CD4-positive, alpha-beta T cell (primary cell): ENCODE measurements around the gene TERF2IP. TPM values are rescaled to one million over a fixed set of nuclear protein-coding genes. Genes with fewer than 3 reads are reported as not detected.

ENCODE experiments used
- ATAC-seq: fragments of 200-7000 bp; cut with Tn5 transposase; one replicate; pipeline ENCODE4 v1.10.0; 2022; ENCODE audit warnings: mild to moderate bottlenecking; ENCODE audit not compliant: poor library complexity
- CTCF ChIA-PET: fragments of 350-600 bp; sonication (Branson Sonifier 250); formaldehyde crosslinking; loops from one replicate; lab custom pipeline; 2021; ENCODE audit warnings: antibody characterized with exemption, inconsistent platforms; lab: Charles Lee
- POLR2A ChIA-PET: fragments of 350-600 bp; sonication (Branson Sonifier 250); formaldehyde crosslinking; loops from one replicate; lab custom pipeline; 2021; ENCODE audit warnings: antibody characterized with exemption, inconsistent platforms; lab: Charles Lee
- DNase-seq, 14 experiments: peaks; one replicate each; pipeline ENCODE4 v3.0.0-alpha.2; 2013 to 2020; ENCODE audit warnings: mixed read lengths in 2 of 14
- H3K27ac ChIP-seq, 2 donors: one replicate each; pipeline versions ENCODE4 v1.5.1 to v1.7.0; 2013; ENCODE audit warnings: low read length in 2 of 2, low read depth in 1 of 2, mild to moderate bottlenecking in 1 of 2
- H3K27me3 ChIP-seq, 2 experiments: 1 replicate in 1 of 2; 2 replicates in 1 of 2; pipeline versions ENCODE4 v1.6.1 to v1.7.0; 2013; ENCODE audit warnings: low read length in 2 of 2, control low read depth in 1 of 2, mild to moderate bottlenecking in 1 of 2, moderate library complexity in 1 of 2; ENCODE audit not compliant: insufficient read depth in 2 of 2, control insufficient read depth in 1 of 2
- H3K36me3 ChIP-seq: one replicate; pipeline ENCODE4 v1.6.1; 2013; ENCODE audit warnings: low read length, control low read depth; ENCODE audit not compliant: insufficient read depth
- H3K4me1 ChIP-seq: one replicate; pipeline ENCODE4 v1.6.1; 2013; ENCODE audit warnings: low read length, control low read depth; ENCODE audit not compliant: insufficient read depth
- H3K4me3 ChIP-seq: one replicate; pipeline ENCODE4 v1.5.1; 2013; ENCODE audit warnings: mild to moderate bottlenecking, low read length, moderate library complexity
- H3K9me3 ChIP-seq, 2 experiments: 1 replicate in 1 of 2; 2 replicates in 1 of 2; pipeline versions ENCODE4 v1.6.1 to v1.7.0; 2013; ENCODE audit warnings: low read length in 2 of 2, mild to moderate bottlenecking in 2 of 2, control low read depth in 1 of 2, moderate library complexity in 1 of 2; ENCODE audit not compliant: control insufficient read depth in 1 of 2, insufficient read depth in 1 of 2
- H3K27ac Mint-ChIP-seq: one replicate; pipeline ENCODE4 v1.8.0; 2020; ENCODE audit warnings: mixed read lengths
- H3K27me3 Mint-ChIP-seq: one replicate; pipeline ENCODE4 v1.8.0; 2021; ENCODE audit warnings: mixed read lengths
- H3K36me3 Mint-ChIP-seq: one replicate; pipeline ENCODE4 v1.8.0; 2021; ENCODE audit warnings: low read depth, mixed read lengths
- H3K4me1 Mint-ChIP-seq: one replicate; pipeline ENCODE4 v1.8.0; 2021; ENCODE audit warnings: low read depth, mixed read lengths
- H3K4me3 Mint-ChIP-seq: one replicate; pipeline ENCODE4 v1.8.0; 2020; ENCODE audit warnings: mild to moderate bottlenecking, mixed read lengths
- H3K9me3 Mint-ChIP-seq: one replicate; pipeline ENCODE4 v1.8.0; 2020; ENCODE audit warnings: mixed read lengths
- intact Hi-C, 2 experiments: fragments of 100-400 bp; cut with DNase I in 1 of 2; cut with micrococcal nuclease in 1 of 2; formaldehyde crosslinking; loops; one replicate each; pipeline versions ENCODE4 v1.15.1 to v1.9.0; 2023 to 2025; cut with DNase I, micrococcal nuclease
- total RNA-seq, 174 experiments: library from RNA in 2 of 174; stranded (reverse) in 2 of 174; gene quantifications; one replicate each; pipeline ENCODE4 v1.2.3 and lab custom pipeline; 2021 to 2026
- TF ChIP-seq, protein P1 (sequence below): fragments of 200-600 bp; IDR thresholded peaks from one replicate; pipeline ENCODE4 v1.8.0; 2022; ENCODE audit warnings: antibody characterized with exemption, mild to moderate bottlenecking

The TERF2IP gene
- total RNA-seq, 2 experiments from 2014 or later = 122 to 124 TPM

GRCh38 chr16:75615619-75616018 lies 32.0 kb upstream of the TERF2IP start:
- ATAC-seq (no peak), DNase-seq (no peak)
- Mint-ChIP-seq H3K27ac (peak overlapping the region; percentile 92), H3K36me3 (peaks cover 87% of the 10 kb centered on the region), H3K4me3 (no peak overlapping the region), H3K4me1 (peaks cover 35% of the 10 kb centered on the region), H3K9me3 (no peaks in the 10 kb centered on the region), H3K27me3 (no peaks in the 10 kb centered on the region)
- CTCF ChIA-PET = interaction anchor here (0.6 to 1.6 kb wide), 2 partner anchors 11 to 98 kb away, joined by 3 to 5 read pairs; no protein-coding TSS in a partner anchor
- intact Hi-C loops = no loop called here
- Histone ChIP-seq H3K27me3 (no peaks in the 10 kb centered on the region), H3K9me3 (no peaks in the 10 kb centered on the region), H3K4me1 (peaks cover 45% of the 10 kb centered on the region), H3K4me3 (no peak overlapping the region), H3K36me3 (peaks cover 72% of the 10 kb centered on the region), H3K27ac (peak overlapping the region in 1 of 2 donors; percentile 56)
- TF ChIP-seq, protein P1, sequence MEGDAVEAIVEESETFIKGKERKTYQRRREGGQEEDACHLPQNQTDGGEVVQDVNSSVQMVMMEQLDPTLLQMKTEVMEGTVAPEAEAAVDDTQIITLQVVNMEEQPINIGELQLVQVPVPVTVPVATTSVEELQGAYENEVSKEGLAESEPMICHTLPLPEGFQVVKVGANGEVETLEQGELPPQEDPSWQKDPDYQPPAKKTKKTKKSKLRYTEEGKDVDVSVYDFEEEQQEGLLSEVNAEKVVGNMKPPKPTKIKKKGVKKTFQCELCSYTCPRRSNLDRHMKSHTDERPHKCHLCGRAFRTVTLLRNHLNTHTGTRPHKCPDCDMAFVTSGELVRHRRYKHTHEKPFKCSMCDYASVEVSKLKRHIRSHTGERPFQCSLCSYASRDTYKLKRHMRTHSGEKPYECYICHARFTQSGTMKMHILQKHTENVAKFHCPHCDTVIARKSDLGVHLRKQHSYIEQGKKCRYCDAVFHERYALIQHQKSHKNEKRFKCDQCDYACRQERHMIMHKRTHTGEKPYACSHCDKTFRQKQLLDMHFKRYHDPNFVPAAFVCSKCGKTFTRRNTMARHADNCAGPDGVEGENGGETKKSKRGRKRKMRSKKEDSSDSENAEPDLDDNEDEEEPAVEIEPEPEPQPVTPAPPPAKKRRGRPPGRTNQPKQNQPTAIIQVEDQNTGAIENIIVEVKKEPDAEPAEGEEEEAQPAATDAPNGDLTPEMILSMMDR = no peak
- POLR2A ChIA-PET = interaction anchor here (0.6 to 2.3 kb wide), 6 partner anchors 9 to 182 kb away, joined by 3 to 26 read pairs (median 4); partner anchors contain the start of genes CFDP1, KARS1 and TERF2IP

- H3K36me3 Mint-ChIP-seq = peaks cover 85% of the 10 kb centered on the region
- peaks cover 52% of the 10 kb centered on the region for H3K4me1 ChIP-seq
- peak overlapping the region; percentile 5 for H3K4me3 ChIP-seq
- ATAC-seq = peak; percentile 53
- no peaks in the 10 kb centered on the region for H3K27me3 ChIP-seq
- intact Hi-C loops = no loop called here
- H3K36me3 ChIP-seq = peaks cover 64% of the 10 kb centered on the region
- peak in 3 of 14 experiments; percentile 30 to 68 (median 39) for DNase-seq
- no peaks in the 10 kb centered on the region for H3K9me3 Mint-ChIP-seq
- H3K27me3 Mint-ChIP-seq = no peaks in the 10 kb centered on the region
- CTCF ChIA-PET = interaction anchor here (1.6 kb wide), 1 partner anchor 99 kb away, joined by 5 read pairs; no protein-coding TSS in a partner anchor
- H3K27ac Mint-ChIP-seq = peak overlapping the region; percentile 92
- no peaks in the 10 kb centered on the region for H3K9me3 ChIP-seq
- peak overlapping the region; percentile 57 for H3K4me3 Mint-ChIP-seq
- peak overlapping the region in 1 of 2 donors; percentile 56 for H3K27ac ChIP-seq
- peaks cover 44% of the 10 kb centered on the region for H3K4me1 Mint-ChIP-seq
- POLR2A ChIA-PET = interaction anchor here (0.7 to 7.5 kb wide), 5 partner anchors 10 to 183 kb away, joined by 4 to 239 read pairs (median 5); partner anchors contain the start of genes CFDP1, KARS1 and TERF2IP
- TF ChIP-seq, protein P1 = no peak
These were observed 31.0 kb upstream of the TERF2IP start for GRCh38 chr16:75616521-75617010.

DNA sequence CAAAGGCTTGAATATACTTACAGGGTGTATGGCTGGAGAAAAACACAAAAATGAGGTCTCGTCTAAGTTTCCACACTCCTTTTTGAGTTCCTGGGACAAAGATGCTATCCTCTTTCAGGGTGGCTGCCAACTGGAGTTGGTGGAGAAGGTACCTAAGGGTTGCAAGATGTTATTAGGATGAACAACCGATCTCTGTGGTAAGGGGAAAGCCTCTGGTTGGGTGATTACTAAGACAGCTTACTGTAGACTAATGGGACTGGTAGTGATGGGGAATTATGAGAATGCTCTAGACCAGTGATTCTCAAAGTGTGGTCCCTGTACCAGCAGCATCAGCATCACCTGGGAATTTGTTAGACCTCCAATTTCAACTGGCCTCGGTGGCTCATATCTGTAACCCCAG lies 30.5 kb upstream of the TERF2IP start:
- Mint-ChIP-seq H3K27me3 (no peaks in the 10 kb centered on the region), H3K4me3 (peak overlapping the region; percentile 31), H3K27ac (peak overlapping the region; percentile 92), H3K36me3 (peaks cover 83% of the 10 kb centered on the region), H3K4me1 (peaks cover 50% of the 10 kb centered on the region), H3K9me3 (no peaks in the 10 kb centered on the region)
- intact Hi-C loops = no loop called here
- DNase-seq (no peak), ATAC-seq (no peak)
- Histone ChIP-seq H3K4me3 (peak overlapping the region; percentile 5), H3K27ac (peak overlapping the region in 1 of 2 donors; percentile 56), H3K9me3 (no peaks in the 10 kb centered on the region), H3K4me1 (peaks cover 57% of the 10 kb centered on the region), H3K27me3 (no peaks in the 10 kb centered on the region), H3K36me3 (peaks cover 59% of the 10 kb centered on the region)
- TF ChIP-seq, protein P1 = no peak
- ChIA-PET POLR2A (interaction anchor here (7.5 kb wide), 1 partner anchor 32 kb away, joined by 239 read pairs; the partner anchor contains the start of genes KARS1 and TERF2IP), CTCF (no interaction called here)
